ENCODE data around the gene WDCP. TPM values are rescaled to one million over a fixed set of nuclear protein-coding genes. Genes with fewer than 3 reads are reported as not detected.
A peak's percentile ranks its signal among the peaks of the same experiment; 100 is the strongest.
"Not testable (repeated sequence)": the region's sequence is repeated elsewhere in the genome, so short reads cannot be mapped to it uniquely, and the experiment has no call there.

Gene WDCP, protein sequence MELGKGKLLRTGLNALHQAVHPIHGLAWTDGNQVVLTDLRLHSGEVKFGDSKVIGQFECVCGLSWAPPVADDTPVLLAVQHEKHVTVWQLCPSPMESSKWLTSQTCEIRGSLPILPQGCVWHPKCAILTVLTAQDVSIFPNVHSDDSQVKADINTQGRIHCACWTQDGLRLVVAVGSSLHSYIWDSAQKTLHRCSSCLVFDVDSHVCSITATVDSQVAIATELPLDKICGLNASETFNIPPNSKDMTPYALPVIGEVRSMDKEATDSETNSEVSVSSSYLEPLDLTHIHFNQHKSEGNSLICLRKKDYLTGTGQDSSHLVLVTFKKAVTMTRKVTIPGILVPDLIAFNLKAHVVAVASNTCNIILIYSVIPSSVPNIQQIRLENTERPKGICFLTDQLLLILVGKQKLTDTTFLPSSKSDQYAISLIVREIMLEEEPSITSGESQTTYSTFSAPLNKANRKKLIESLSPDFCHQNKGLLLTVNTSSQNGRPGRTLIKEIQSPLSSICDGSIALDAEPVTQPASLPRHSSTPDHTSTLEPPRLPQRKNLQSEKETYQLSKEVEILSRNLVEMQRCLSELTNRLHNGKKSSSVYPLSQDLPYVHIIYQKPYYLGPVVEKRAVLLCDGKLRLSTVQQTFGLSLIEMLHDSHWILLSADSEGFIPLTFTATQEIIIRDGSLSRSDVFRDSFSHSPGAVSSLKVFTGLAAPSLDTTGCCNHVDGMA
- 6.3 TPM for total RNA-seq
- polyA plus RNA-seq, result 10 to 100 TPM in 1 of 4 donors, 1 to 10 TPM in 3; 3.4 to 11.0 (median 4.9) TPM

- Histone ChIP-seq H3K27me3 (ENCODE audit: control insufficient read depth, insufficient read depth, low read length) (peaks cover 19% of the 10 kb centered on the region), H3K4me1 (ENCODE audit: control insufficient read depth, insufficient read depth, low read length, poor library complexity, severe bottlenecking) (peaks cover 28% of the 10 kb centered on the region), H3K27ac (ENCODE audit: insufficient read depth, low read length, poor library complexity, severe bottlenecking) (no peak within 1 kb of the TSS), H3K4me3 (ENCODE audit: low read depth, low read length) (peak within 1 kb of the TSS; percentile 94), H3K36me3 (ENCODE audit: control insufficient read depth, insufficient read depth, low read length) (no peaks in the 10 kb centered on the region), H3K9me3 (ENCODE audit: control insufficient read depth in 2 of 2, low read length in 2 of 2) (no peaks in the 10 kb centered on the region)
- peak within 1 kb of the TSS; percentile 79 to 98 (median 95) for H3K27ac Mint-ChIP-seq
- H3K36me3 Mint-ChIP-seq, result peaks cover 4% of the 10 kb centered on the region
- peaks cover 16 to 34% (median 18%) of the 10 kb centered on the region in 4 donors for H3K4me1 Mint-ChIP-seq
- no peaks in the 10 kb centered on the region for H3K9me3 Mint-ChIP-seq
- DNase-seq (peak; percentile 91 to 99 (median 93)), ATAC-seq (ENCODE audit: low read depth in 2 of 2) (peak; percentile 100)
- peaks cover 10% of the 10 kb centered on the region for H3K27me3 Mint-ChIP-seq
- H3K4me3 Mint-ChIP-seq, result peak within 1 kb of the TSS; percentile 90 to 100 (median 95)
Measured at GRCh38 chr2:24046930-24047702, at the start of gene WDCP. Gene WDCP, minus strand, starts transcription at chr2:24047391. Its CDS starts 7,897 bp downstream, at chr2:24039494.

DNA sequence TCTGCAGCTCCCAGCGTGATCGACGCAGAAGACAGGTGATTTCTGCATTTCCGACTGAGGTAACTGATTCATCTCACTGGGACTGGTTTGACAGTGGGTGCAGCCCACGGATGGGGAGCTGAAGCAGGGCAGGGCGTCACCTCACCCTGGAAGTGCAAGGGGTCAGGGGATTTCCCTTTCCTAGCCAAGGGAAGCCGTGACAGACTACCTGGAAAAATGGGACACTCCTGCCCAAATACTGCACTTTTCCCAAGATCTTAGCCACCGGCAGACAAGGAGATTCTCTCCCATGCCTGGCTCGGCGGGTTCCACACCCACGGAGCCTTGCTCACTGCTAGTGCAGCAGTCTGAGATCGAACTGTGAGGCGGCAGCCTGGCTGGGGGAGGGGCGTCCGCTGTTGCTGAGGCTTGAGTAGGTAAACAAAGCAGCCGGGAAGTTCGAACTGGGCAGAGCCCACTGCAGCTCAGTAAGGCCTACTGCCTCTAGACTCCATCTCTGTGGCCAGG is 48.0 kb upstream of the WDCP start:
- not testable (repeated sequence) for H3K27ac Mint-ChIP-seq; H3K36me3 Mint-ChIP-seq; H3K4me3 ChIP-seq (ENCODE audit: low read depth, low read length); H3K27me3 Mint-ChIP-seq; H3K4me1 Mint-ChIP-seq; ATAC-seq (ENCODE audit: low read depth in 2 of 2); DNase-seq; H3K36me3 ChIP-seq (ENCODE audit: control insufficient read depth, insufficient read depth, low read length); H3K27me3 ChIP-seq (ENCODE audit: control insufficient read depth, insufficient read depth, low read length); H3K4me1 ChIP-seq (ENCODE audit: control insufficient read depth, insufficient read depth, low read length, poor library complexity, severe bottlenecking); H3K27ac ChIP-seq (ENCODE audit: insufficient read depth, low read length, poor library complexity, severe bottlenecking); H3K4me3 Mint-ChIP-seq; H3K9me3 ChIP-seq (ENCODE audit: control insufficient read depth in 2 of 2, low read length in 2 of 2)
- peaks cover 0 to 16% (median 1%) of the 10 kb centered on the region in 7 donors for H3K9me3 Mint-ChIP-seq

GRCh38 chr2:24093270-24093669 is 46.1 kb upstream of the WDCP start:
- not testable (repeated sequence) for H3K36me3 ChIP-seq (ENCODE audit: control insufficient read depth, insufficient read depth, low read length); H3K9me3 ChIP-seq (ENCODE audit: control insufficient read depth in 2 of 2, low read length in 2 of 2); ATAC-seq (ENCODE audit: low read depth in 2 of 2); H3K9me3 Mint-ChIP-seq; H3K4me3 Mint-ChIP-seq; H3K27me3 Mint-ChIP-seq; H3K27ac Mint-ChIP-seq; H3K36me3 Mint-ChIP-seq; H3K4me1 ChIP-seq (ENCODE audit: control insufficient read depth, insufficient read depth, low read length, poor library complexity, severe bottlenecking); H3K4me3 ChIP-seq (ENCODE audit: low read depth, low read length); H3K4me1 Mint-ChIP-seq; DNase-seq; H3K27ac ChIP-seq (ENCODE audit: insufficient read depth, low read length, poor library complexity, severe bottlenecking); H3K27me3 ChIP-seq (ENCODE audit: control insufficient read depth, insufficient read depth, low read length)

GRCh38 chr2:24088821-24089359 is 41.7 kb upstream of the WDCP start:
- no peaks in the 10 kb centered on the region for H3K27me3 Mint-ChIP-seq
- H3K36me3 Mint-ChIP-seq, result peaks cover 8% of the 10 kb centered on the region
- ATAC-seq (ENCODE audit: low read depth in 2 of 2), result no peak

DNA sequence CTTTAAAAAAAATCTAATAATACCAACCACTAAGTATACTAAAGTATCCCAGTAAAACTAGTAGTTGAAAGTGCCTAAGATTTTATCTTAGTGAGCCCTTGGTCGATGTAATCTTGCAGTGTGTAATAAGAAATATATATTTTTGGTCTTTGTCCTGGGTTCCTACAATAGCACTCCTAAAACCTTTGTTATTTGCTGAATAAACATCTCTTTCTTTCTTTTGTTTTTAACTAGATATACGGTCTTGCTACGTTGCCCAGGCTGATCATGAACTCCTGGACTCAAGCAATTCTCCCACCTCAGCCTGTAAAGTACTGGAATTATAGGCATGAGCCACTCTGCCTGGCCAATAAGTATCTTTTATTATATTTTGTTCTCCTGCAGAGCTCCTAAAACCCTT is 39.8 kb upstream of the WDCP start:
- no peaks in the 10 kb centered on the region for H3K27me3 ChIP-seq (ENCODE audit: control insufficient read depth, insufficient read depth, low read length)
- no peaks in the 10 kb centered on the region for H3K27me3 Mint-ChIP-seq
- peaks cover 0 to 19% (median 13%) of the 10 kb centered on the region in 4 donors for H3K4me1 Mint-ChIP-seq
- H3K4me1 ChIP-seq (ENCODE audit: control insufficient read depth, insufficient read depth, low read length, poor library complexity, severe bottlenecking), result peaks cover 17% of the 10 kb centered on the region
- H3K36me3 ChIP-seq (ENCODE audit: control insufficient read depth, insufficient read depth, low read length), result no peaks in the 10 kb centered on the region
- no peaks in the 10 kb centered on the region for H3K9me3 Mint-ChIP-seq
- no peak overlapping the region for H3K4me3 Mint-ChIP-seq
- H3K9me3 ChIP-seq (ENCODE audit: control insufficient read depth in 2 of 2, low read length in 2 of 2), result no peaks in the 10 kb centered on the region
- H3K27ac ChIP-seq (ENCODE audit: insufficient read depth, low read length, poor library complexity, severe bottlenecking), result no peak overlapping the region
- DNase-seq, result no peak
- no peak overlapping the region for H3K27ac Mint-ChIP-seq
- peaks cover 12% of the 10 kb centered on the region for H3K36me3 Mint-ChIP-seq
- no peak for ATAC-seq (ENCODE audit: low read depth in 2 of 2)
- H3K4me3 ChIP-seq (ENCODE audit: low read depth, low read length), result no peak overlapping the region

More at GRCh38 chr2:24088821-24089359, 41.7 kb upstream of the WDCP start:
- DNase-seq, result no peak
- Mint-ChIP-seq H3K27ac (no peak overlapping the region), H3K4me1 (peaks cover 0 to 13% (median 9%) of the 10 kb centered on the region in 4 donors), H3K4me3 (no peak overlapping the region), H3K9me3 (peaks cover 0 to 1% (median 0%) of the 10 kb centered on the region in 7 donors)
- Histone ChIP-seq H3K4me1 (ENCODE audit: control insufficient read depth, insufficient read depth, low read length, poor library complexity, severe bottlenecking) (peaks cover 13% of the 10 kb centered on the region), H3K4me3 (ENCODE audit: low read depth, low read length) (no peak overlapping the region), H3K27ac (ENCODE audit: insufficient read depth, low read length, poor library complexity, severe bottlenecking) (no peak overlapping the region), H3K36me3 (ENCODE audit: control insufficient read depth, insufficient read depth, low read length) (no peaks in the 10 kb centered on the region), H3K9me3 (ENCODE audit: control insufficient read depth in 2 of 2, low read length in 2 of 2) (no peaks in the 10 kb centered on the region), H3K27me3 (ENCODE audit: control insufficient read depth, insufficient read depth, low read length) (no peaks in the 10 kb centered on the region)

- Histone ChIP-seq H3K36me3 (ENCODE audit: control insufficient read depth, insufficient read depth, low read length) (no peaks in the 10 kb centered on the region), H3K9me3 (ENCODE audit: control insufficient read depth in 2 of 2, low read length in 2 of 2) (no peaks in the 10 kb centered on the region), H3K4me1 (ENCODE audit: control insufficient read depth, insufficient read depth, low read length, poor library complexity, severe bottlenecking) (peaks cover 17% of the 10 kb centered on the region), H3K4me3 (ENCODE audit: low read depth, low read length) (no peak overlapping the region), H3K27me3 (ENCODE audit: control insufficient read depth, insufficient read depth, low read length) (no peaks in the 10 kb centered on the region), H3K27ac (ENCODE audit: insufficient read depth, low read length, poor library complexity, severe bottlenecking) (no peak overlapping the region)
- no peak for DNase-seq
- no peaks in the 10 kb centered on the region for H3K9me3 Mint-ChIP-seq
- peak overlapping the region in 1 of 4 donors; percentile 62 for H3K4me3 Mint-ChIP-seq
- no peaks in the 10 kb centered on the region for H3K27me3 Mint-ChIP-seq
- no peak for ATAC-seq (ENCODE audit: low read depth in 2 of 2)
- peaks cover 13% of the 10 kb centered on the region for H3K36me3 Mint-ChIP-seq
- no peak overlapping the region for H3K27ac Mint-ChIP-seq
- peaks cover 0 to 19% (median 13%) of the 10 kb centered on the region in 4 donors for H3K4me1 Mint-ChIP-seq
Measured at GRCh38 chr2:24086241-24086640, 39.0 kb upstream of the WDCP start.

- Mint-ChIP-seq H3K4me3 (peak overlapping the region in 3 of 4 donors; percentile 76 to 87 (median 81)), H3K9me3 (no peaks in the 10 kb centered on the region), H3K27me3 (no peaks in the 10 kb centered on the region), H3K27ac (peak overlapping the region in 1 of 3 donors; percentile 56), H3K4me1 (peaks cover 0 to 19% (median 14%) of the 10 kb centered on the region in 4 donors), H3K36me3 (peaks cover 13% of the 10 kb centered on the region)
- Histone ChIP-seq H3K27me3 (ENCODE audit: control insufficient read depth, insufficient read depth, low read length) (no peaks in the 10 kb centered on the region), H3K36me3 (ENCODE audit: control insufficient read depth, insufficient read depth, low read length) (no peaks in the 10 kb centered on the region), H3K4me1 (ENCODE audit: control insufficient read depth, insufficient read depth, low read length, poor library complexity, severe bottlenecking) (peaks cover 17% of the 10 kb centered on the region), H3K9me3 (ENCODE audit: control insufficient read depth in 2 of 2, low read length in 2 of 2) (no peaks in the 10 kb centered on the region), H3K27ac (ENCODE audit: insufficient read depth, low read length, poor library complexity, severe bottlenecking) (no peak overlapping the region), H3K4me3 (ENCODE audit: low read depth, low read length) (no peak overlapping the region)
- no peak for ATAC-seq (ENCODE audit: low read depth in 2 of 2)
- DNase-seq, result no peak
Measured at GRCh38 chr2:24085200-24085489, 38.0 kb upstream of the WDCP start.

All from CD4-positive, CD25-positive, alpha-beta regulatory T cell (primary cell).